K562 (cell line): ENCODE measurements around the gene ID1.

Source experiments
- BRCA1 ChIP-seq, 2 experiments: fragments of 450-650 bp in 1 of 2; sonication (generic) in 1 of 2; formaldehyde crosslinking in 1 of 2; IDR thresholded peaks; 2 replicates each; pipeline versions ENCODE4 v1.5.0 to v1.6.1; 2017 to 2020; ENCODE audit warnings: mild to moderate bottlenecking in 1 of 2, missing genetic modification reagents in 1 of 2
- CTCF ChIP-seq, 3 experiments: IDR thresholded peaks in 2 of 3; conservative IDR thresholded peaks in 1 of 3; 2 replicates each; pipeline ENCODE4 v1.5.1; 2011 to 2012; ENCODE audit warnings: low read length in 3 of 3, mild to moderate bottlenecking in 3 of 3, control low read depth in 2 of 3, improper control_type of control experiment in 1 of 3, inconsistent platforms in 1 of 3, low read depth in 1 of 3, mixed read lengths in 1 of 3, moderate library complexity in 1 of 3; ENCODE audit not compliant: insufficient read depth in 2 of 3
- ETV6 ChIP-seq, 3 experiments: fragments of 150-350 bp in 1 of 3; sonication (generic) in 1 of 3; formaldehyde crosslinking in 1 of 3; IDR thresholded peaks; 2 replicates each; pipeline versions ENCODE4 v1.6.1 to v1.8.0; 2014 to 2022; ENCODE audit warnings: borderline replicate concordance in 2 of 3, low read depth in 2 of 3, antibody characterized with exemption in 1 of 3, low read length in 1 of 3, mild to moderate bottlenecking in 1 of 3, missing genetic modification reagents in 1 of 3
- FOXA1 ChIP-seq: fragments of 450-650 bp; IDR thresholded peaks from 2 replicates; pipeline ENCODE4 v1.6.1; 2016; ENCODE audit warnings: mild to moderate bottlenecking, borderline replicate concordance
- GABPA ChIP-seq: fragments of 200-800 bp; sonication (Bioruptor generic); conservative IDR thresholded peaks from 2 replicates; pipeline ENCODE4 v1.6.1; 2016; ENCODE audit warnings: low read depth, missing genetic modification characterization, missing compliant biosample characterization
- SETDB1 ChIP-seq: IDR thresholded peaks from one replicate; pipeline ENCODE4 v1.6.1; 2012; ENCODE audit warnings: low read length, control low read depth, inconsistent platforms
- SP1 ChIP-seq: sonication (generic); formaldehyde crosslinking; IDR thresholded peaks from 2 replicates; pipeline ENCODE4 v1.8.1; 2022; ENCODE audit warnings: mild to moderate bottlenecking, missing genetic modification reagents
- USF1 ChIP-seq: sonication (generic); formaldehyde crosslinking; IDR thresholded peaks from 2 replicates; pipeline ENCODE4 v1.9.0; 2022; ENCODE audit warnings: mild to moderate bottlenecking, missing genetic modification reagents
- USF2 ChIP-seq: sonication (generic); formaldehyde crosslinking; IDR thresholded peaks from 2 replicates; pipeline ENCODE4 v1.5.0; 2020; ENCODE audit warnings: missing genetic modification reagents

GRCh38 chr20:31595380-31595653, 9.8 kb upstream of the ID1 start:
- TF ChIP-seq BRCA1 (IDR thresholded peaks at IDR 0.05) (no peak), BRCA1 (CRISPR knock-in tag; IDR thresholded peaks at IDR 0.05) (no peak), SETDB1 (no peak), ETV6 (IDR thresholded peaks at IDR 0.05; ENCODE audit: borderline replicate concordance in 1 of 2, low read depth in 2 of 2, low read length in 1 of 2) (no peak), ETV6 (CRISPR knock-in tag; IDR thresholded peaks at IDR 0.05; ENCODE audit: borderline replicate concordance) (no peak), SP1 (CRISPR knock-in tag) (no peak), CTCF (IDR thresholded peaks at IDR 0.05 in 2 of 3, conservative IDR thresholded peaks at IDR 0.05 in 1 of 3; ENCODE audit: insufficient read depth in 2 of 3, low read depth in 1 of 3, low read length in 3 of 3) (no peak), USF1 (CRISPR knock-in tag) (no peak), GABPA (tag) (no peak), FOXA1 (no peak), USF2 (no peak)
